ENCODE measurements around the gene RHOT2. TPM values are rescaled to one million over a fixed set of nuclear protein-coding genes. Genes with fewer than 3 reads are reported as not detected.

Gene RHOT2
- total RNA-seq, 1 donor from 2014 or later = 93.2 TPM

DNA sequence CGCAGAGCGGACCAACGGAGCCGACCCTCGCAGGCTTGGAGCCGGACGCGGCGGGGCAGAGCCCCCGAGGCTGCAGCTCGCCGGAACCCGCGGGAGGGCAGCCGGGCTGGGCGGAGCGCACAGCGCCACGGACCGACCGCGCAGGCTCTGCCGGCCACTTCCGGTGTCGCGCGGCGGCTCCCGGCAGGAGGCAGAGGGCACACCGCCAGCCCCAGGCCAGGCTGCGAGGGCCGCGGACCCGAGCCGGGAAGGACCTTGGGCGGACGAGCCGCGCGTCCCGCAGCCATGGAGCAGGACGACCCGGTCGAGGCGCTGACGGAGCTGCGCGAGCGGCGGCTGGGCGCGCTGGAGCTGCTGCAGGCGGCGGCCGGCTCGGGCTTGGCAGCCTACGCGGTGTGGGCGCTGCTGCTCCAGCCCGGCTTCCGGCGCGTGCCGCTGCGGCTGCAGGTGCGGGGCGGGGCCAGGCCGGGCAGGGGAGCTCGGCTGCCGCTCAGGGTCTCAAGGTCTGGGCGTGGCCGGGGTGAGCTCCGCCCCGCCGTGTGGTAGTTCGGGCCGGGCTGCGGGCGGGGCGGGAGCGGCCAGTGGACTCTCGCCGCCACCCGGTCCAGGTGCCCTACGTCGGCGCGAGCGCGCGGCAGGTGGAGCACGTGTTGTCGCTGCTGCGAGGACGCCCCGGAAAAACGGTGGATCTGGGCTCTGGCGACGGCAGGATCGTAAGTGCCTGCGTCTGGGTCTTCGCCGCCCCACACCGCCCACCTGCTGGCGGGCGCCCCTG, 53.2 kb downstream of the RHOT2 start, which contains the start of gene ANTKMT:
Gene ANTKMT (plus strand): TSS at position 157 of the 775 bp plus-strand sequence. CDS start 129 bp downstream, at position 286.
- peak within 1 kb of the TSS; percentile 99 for H3K4me2 ChIP-seq (ENCODE audit: low read length)
- H3K27ac ChIP-seq (ENCODE audit: low read depth, low read length) = peak within 1 kb of the TSS; percentile 65
- H3K36me3 ChIP-seq (ENCODE audit: insufficient read depth, low read length) = no peaks in the 10 kb centered on the region
- peak within 1 kb of the TSS; percentile 73 for H3K4me3 ChIP-seq (ENCODE audit: insufficient read depth, low read depth, low read length)
- H2AFZ ChIP-seq (ENCODE audit: low read depth, low read length) = peak within 1 kb of the TSS; percentile 91
- no peaks in the 10 kb centered on the region for H3K27me3 ChIP-seq (ENCODE audit: insufficient read depth, low read length)
- Mint-ChIP-seq H3K9me3 (ENCODE audit: unreplicated experiment) (no peaks in the 10 kb centered on the region), H3K36me3 (ENCODE audit: low read depth, unreplicated experiment) (no peaks in the 10 kb centered on the region), H3K4me3 (ENCODE audit: unreplicated experiment) (peak within 1 kb of the TSS; percentile 86), H3K27ac (ENCODE audit: unreplicated experiment) (peak within 1 kb of the TSS; percentile 26), H3K4me1 (ENCODE audit: low read depth, unreplicated experiment) (no peaks in the 10 kb centered on the region), H3K27me3 (ENCODE audit: low read depth, unreplicated experiment) (no peaks in the 10 kb centered on the region)
- H3K4me1 ChIP-seq (ENCODE audit: insufficient read depth, low read length) = peaks cover 25% of the 10 kb centered on the region
- no peaks in the 10 kb centered on the region for H3K9me3 ChIP-seq (ENCODE audit: insufficient read depth, low read depth, low read length)
- DNase-seq (ENCODE audit: low read depth) = peak; percentile 55
- peaks cover 47% of the 10 kb centered on the region for H4K20me1 ChIP-seq (ENCODE audit: insufficient read depth, low read length)
- H3K9ac ChIP-seq (ENCODE audit: low read length) = peak within 1 kb of the TSS; percentile 83
- TF ChIP-seq, protein P1, sequence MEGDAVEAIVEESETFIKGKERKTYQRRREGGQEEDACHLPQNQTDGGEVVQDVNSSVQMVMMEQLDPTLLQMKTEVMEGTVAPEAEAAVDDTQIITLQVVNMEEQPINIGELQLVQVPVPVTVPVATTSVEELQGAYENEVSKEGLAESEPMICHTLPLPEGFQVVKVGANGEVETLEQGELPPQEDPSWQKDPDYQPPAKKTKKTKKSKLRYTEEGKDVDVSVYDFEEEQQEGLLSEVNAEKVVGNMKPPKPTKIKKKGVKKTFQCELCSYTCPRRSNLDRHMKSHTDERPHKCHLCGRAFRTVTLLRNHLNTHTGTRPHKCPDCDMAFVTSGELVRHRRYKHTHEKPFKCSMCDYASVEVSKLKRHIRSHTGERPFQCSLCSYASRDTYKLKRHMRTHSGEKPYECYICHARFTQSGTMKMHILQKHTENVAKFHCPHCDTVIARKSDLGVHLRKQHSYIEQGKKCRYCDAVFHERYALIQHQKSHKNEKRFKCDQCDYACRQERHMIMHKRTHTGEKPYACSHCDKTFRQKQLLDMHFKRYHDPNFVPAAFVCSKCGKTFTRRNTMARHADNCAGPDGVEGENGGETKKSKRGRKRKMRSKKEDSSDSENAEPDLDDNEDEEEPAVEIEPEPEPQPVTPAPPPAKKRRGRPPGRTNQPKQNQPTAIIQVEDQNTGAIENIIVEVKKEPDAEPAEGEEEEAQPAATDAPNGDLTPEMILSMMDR (IDR thresholded peaks at IDR 0.05; ENCODE audit: insufficient read depth, low read depth, low read length) = no peak
- peaks cover 7% of the 10 kb centered on the region for H3K79me2 ChIP-seq (ENCODE audit: insufficient read depth, low read length)
- FAIRE-seq = no peak

DNA sequence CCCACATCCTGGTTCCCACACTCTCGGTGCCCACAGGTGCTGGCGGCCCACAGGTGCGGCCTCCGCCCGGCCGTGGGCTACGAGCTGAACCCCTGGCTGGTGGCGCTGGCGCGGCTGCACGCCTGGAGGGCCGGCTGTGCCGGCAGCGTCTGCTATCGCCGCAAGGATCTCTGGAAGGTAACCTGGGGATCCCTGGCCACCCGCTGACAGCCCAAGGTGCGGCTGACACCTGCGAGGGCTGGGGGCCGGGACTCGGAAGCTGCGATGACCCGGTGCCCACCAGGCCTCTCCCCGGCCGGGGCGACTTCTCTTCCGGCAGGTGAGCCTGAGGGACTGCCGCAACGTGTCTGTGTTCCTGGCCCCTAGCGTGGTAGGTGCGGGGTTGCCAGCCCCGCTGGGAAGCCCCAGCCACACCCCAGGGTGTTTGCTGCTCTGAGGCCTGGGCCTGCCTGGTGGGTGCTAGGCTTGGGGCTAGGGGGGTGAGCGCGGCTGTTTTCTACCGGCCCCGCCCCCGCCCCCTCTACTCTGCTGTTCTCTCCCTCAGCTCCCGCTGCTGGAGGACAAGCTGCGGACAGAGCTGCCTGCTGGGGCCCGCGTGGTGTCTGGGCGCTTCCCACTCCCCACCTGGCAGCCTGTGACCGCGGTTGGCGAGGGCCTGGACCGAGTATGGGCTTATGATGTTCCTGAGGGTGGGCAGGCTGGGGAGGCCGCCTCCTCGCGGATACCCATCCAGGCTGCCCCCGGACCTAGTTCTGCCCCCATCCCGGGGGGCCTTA, 54.0 kb downstream of the RHOT2 start:
- H3K27ac ChIP-seq (ENCODE audit: low read depth, low read length) = no peak overlapping the region
- no peaks in the 10 kb centered on the region for H3K36me3 Mint-ChIP-seq (ENCODE audit: low read depth, unreplicated experiment)
- FAIRE-seq (no peak), DNase-seq (ENCODE audit: low read depth) (no peak)
- H3K9me3 Mint-ChIP-seq (ENCODE audit: unreplicated experiment) = no peaks in the 10 kb centered on the region
- no peaks in the 10 kb centered on the region for H3K4me1 Mint-ChIP-seq (ENCODE audit: low read depth, unreplicated experiment)
- no peaks in the 10 kb centered on the region for H3K27me3 Mint-ChIP-seq (ENCODE audit: low read depth, unreplicated experiment)
- peak overlapping the region; percentile 50 for H3K4me3 Mint-ChIP-seq (ENCODE audit: unreplicated experiment)
- no peaks in the 10 kb centered on the region for H3K9me3 ChIP-seq (ENCODE audit: insufficient read depth, low read depth, low read length)
- H3K4me2 ChIP-seq (ENCODE audit: low read length) = peak overlapping the region; percentile 99
- H3K27ac Mint-ChIP-seq (ENCODE audit: unreplicated experiment) = no peak overlapping the region
- H2AFZ ChIP-seq (ENCODE audit: low read depth, low read length) = no peak overlapping the region
- no peak overlapping the region for H3K9ac ChIP-seq (ENCODE audit: low read length)
- H3K27me3 ChIP-seq (ENCODE audit: insufficient read depth, low read length) = no peaks in the 10 kb centered on the region
- H3K36me3 ChIP-seq (ENCODE audit: insufficient read depth, low read length) = no peaks in the 10 kb centered on the region
- TF ChIP-seq EZH2 (IDR thresholded peaks at IDR 0.05; ENCODE audit: insufficient read depth, low read length) = no peak
- TF ChIP-seq, protein P1 (IDR thresholded peaks at IDR 0.05; ENCODE audit: insufficient read depth, low read depth, low read length) = no peak
- H3K4me1 ChIP-seq (ENCODE audit: insufficient read depth, low read length) = peaks cover 20% of the 10 kb centered on the region
- peaks cover 39% of the 10 kb centered on the region for H4K20me1 ChIP-seq (ENCODE audit: insufficient read depth, low read length)
- H3K4me3 ChIP-seq (ENCODE audit: insufficient read depth, low read depth, low read length) = peak overlapping the region; percentile 73
- no peaks in the 10 kb centered on the region for H3K79me2 ChIP-seq (ENCODE audit: insufficient read depth, low read length)
